Type B pancreatic cell (in vitro differentiated cells): ENCODE data around the gene RFX1. TPM values are rescaled to one million over a fixed set of nuclear protein-coding genes. Genes with fewer than 3 reads are reported as not detected.
A peak's percentile ranks its signal among the peaks of the same experiment; 100 is the strongest.
"Not testable (repeated sequence)": the region's sequence is repeated elsewhere in the genome, so short reads cannot be mapped to it uniquely, and the experiment has no call there.

Experiments
- DNase-seq: peaks from one replicate; pipeline ENCODE4 v3.0.0; 2021; ENCODE audit warnings: mixed read lengths; ENCODE audit not compliant: unreplicated experiment; ENCODE audit errors: extremely low spot score
- H3K27ac Mint-ChIP-seq: 2 replicates; pipeline ENCODE4 v1.8.0; 2021; ENCODE audit warnings: mild to moderate bottlenecking, mixed read lengths
- H3K27me3 Mint-ChIP-seq: 2 replicates; pipeline ENCODE4 v1.8.0; 2021; ENCODE audit warnings: mixed read lengths
- H3K36me3 Mint-ChIP-seq: 2 replicates; pipeline ENCODE4 v1.8.0; 2021; ENCODE audit warnings: mixed read lengths
- H3K4me1 Mint-ChIP-seq: one replicate; pipeline ENCODE4 v1.8.0; 2021; ENCODE audit warnings: mixed read lengths; ENCODE audit not compliant: unreplicated experiment
- H3K4me3 Mint-ChIP-seq: 2 replicates; pipeline ENCODE4 v1.8.0; 2021; ENCODE audit warnings: mild to moderate bottlenecking, mixed read lengths
- H3K9me3 Mint-ChIP-seq: 2 replicates; pipeline ENCODE4 v1.8.0; 2021; ENCODE audit warnings: mixed read lengths
- total RNA-seq: library from RNA; stranded (reverse); gene quantifications from 2 replicates; pipeline ENCODE4 v1.2.1, GENCODE V29; 2021; ENCODE audit warnings: low replicate concordance
- TF ChIP-seq, protein P1 (sequence below): fragments of 200-600 bp; sonication (generic); conservative IDR thresholded peaks from 2 replicates; pipeline ENCODE4 v1.5.0; 2021; ENCODE audit warnings: antibody characterized with exemption, mild to moderate bottlenecking

RFX1 gene
- total RNA-seq, 1 donor from 2014 or later: 19.3 TPM

DNA sequence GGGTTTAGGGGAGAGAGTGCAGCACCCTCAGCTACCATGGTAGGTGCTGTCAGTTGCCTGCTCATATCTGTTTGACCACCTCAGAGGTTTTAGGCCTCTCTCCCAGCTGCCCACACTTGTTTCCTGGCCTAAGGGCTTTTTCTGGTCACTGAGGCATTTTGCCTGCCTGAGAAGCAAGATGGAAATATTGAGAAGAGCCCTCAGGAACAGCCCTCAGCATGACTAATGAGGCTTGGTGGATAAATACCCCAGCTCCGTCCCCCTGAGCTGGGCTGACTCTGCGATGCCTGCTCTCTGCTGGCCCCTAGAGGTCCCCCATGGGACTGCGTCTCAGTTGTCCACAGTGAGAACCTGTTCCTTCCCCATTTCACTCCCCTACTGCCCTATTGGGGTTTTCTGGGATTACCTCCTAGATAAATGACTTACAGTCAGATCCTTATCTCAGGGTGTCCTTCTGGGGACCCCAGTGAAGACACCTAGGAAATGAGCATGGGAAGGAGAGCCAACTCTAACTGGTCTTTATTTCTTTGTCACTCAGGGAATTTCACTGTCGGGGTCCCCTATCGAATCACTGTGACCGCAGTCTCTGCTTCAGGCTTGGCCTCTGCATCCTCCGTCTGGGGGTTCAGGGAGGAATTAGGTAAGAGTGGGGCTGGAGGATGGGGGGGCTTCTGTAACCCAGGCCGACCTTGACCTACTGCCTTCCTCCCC, 42.5 kb upstream of the RFX1 start:
- no peaks in the 10 kb centered on the region for H3K36me3 Mint-ChIP-seq
- no peak for DNase-seq
- H3K9me3 Mint-ChIP-seq: no peaks in the 10 kb centered on the region
- H3K4me1 Mint-ChIP-seq: no peaks in the 10 kb centered on the region
- no peak overlapping the region for H3K27ac Mint-ChIP-seq
- H3K27me3 Mint-ChIP-seq: no peaks in the 10 kb centered on the region
- H3K4me3 Mint-ChIP-seq: no peak overlapping the region
- TF ChIP-seq, protein P1, sequence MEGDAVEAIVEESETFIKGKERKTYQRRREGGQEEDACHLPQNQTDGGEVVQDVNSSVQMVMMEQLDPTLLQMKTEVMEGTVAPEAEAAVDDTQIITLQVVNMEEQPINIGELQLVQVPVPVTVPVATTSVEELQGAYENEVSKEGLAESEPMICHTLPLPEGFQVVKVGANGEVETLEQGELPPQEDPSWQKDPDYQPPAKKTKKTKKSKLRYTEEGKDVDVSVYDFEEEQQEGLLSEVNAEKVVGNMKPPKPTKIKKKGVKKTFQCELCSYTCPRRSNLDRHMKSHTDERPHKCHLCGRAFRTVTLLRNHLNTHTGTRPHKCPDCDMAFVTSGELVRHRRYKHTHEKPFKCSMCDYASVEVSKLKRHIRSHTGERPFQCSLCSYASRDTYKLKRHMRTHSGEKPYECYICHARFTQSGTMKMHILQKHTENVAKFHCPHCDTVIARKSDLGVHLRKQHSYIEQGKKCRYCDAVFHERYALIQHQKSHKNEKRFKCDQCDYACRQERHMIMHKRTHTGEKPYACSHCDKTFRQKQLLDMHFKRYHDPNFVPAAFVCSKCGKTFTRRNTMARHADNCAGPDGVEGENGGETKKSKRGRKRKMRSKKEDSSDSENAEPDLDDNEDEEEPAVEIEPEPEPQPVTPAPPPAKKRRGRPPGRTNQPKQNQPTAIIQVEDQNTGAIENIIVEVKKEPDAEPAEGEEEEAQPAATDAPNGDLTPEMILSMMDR: peak; percentile 82

DNA sequence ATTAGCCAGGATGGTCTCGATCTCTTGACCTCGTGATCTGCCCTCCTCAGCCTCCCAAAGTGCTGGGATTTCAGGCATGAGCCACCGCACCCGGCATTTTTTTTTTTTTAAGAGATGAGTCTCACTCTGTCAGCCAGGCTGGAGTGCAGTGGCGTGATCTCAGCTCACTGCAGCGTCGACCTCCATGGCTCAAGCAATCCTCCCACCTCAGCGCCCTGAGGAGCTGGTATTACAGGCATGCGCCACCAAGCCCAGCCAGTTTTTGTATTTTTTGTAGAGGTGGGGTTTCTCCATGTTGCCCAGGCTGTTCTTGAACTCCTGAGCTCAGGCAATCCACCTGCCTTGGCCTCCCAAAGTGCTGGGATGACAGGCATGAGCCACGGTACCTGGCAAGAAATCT, 41.7 kb upstream of the RFX1 start:
- H3K36me3 Mint-ChIP-seq, H3K9me3 Mint-ChIP-seq, DNase-seq, H3K4me3 Mint-ChIP-seq, H3K27me3 Mint-ChIP-seq, H3K27ac Mint-ChIP-seq, H3K4me1 Mint-ChIP-seq: not testable (repeated sequence)

DNA sequence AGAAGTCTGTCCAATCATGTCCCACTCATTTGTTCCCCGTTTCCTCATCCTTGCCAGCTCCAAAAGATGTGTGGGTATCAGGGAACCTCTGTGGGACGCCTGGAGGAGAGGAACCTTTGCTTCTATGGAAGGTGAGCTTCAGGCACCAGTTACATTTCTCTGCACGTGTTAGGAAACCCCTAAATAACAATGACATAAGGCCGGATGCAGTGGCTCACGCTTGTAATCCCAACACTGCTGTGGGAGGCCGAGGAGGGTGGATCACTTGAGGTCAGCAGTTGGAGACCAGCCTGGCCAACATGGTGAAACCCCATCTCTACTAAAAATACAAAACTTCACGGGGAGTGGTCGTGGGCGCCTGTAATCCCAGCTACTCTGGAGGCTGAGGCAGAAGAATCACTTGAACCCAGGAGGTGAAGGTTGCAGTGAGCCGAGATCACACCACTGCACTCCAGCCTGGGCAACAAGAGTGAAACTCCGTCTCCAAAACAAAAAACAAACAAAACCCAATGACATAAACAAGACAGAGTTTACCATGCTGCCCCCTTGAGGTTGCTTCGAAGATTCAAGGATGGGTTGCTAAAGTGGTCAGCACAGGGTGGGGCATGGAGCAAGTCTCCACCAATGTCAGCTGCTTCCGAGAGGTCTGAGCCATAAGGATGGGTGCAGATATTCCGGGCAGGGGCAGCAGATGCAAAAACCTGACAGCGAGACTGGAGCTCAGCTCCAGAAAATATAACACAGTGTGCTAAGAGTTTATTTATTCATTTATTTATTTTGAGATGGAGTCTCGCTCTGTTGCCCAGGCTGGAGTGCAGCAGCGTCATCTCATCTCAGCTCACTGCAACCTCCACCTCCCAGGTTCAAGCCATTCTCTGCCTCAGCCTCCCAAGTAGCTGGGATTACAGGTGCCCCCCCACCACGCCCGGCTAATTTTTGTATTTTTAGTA, 36.8 kb upstream of the RFX1 start:
- H3K4me3 Mint-ChIP-seq, H3K4me1 Mint-ChIP-seq, DNase-seq, H3K9me3 Mint-ChIP-seq, H3K36me3 Mint-ChIP-seq, H3K27me3 Mint-ChIP-seq: not testable (repeated sequence)
- TF ChIP-seq, protein P1: peak; percentile 75
- H3K27ac Mint-ChIP-seq: peak overlapping the region; percentile 29

DNA sequence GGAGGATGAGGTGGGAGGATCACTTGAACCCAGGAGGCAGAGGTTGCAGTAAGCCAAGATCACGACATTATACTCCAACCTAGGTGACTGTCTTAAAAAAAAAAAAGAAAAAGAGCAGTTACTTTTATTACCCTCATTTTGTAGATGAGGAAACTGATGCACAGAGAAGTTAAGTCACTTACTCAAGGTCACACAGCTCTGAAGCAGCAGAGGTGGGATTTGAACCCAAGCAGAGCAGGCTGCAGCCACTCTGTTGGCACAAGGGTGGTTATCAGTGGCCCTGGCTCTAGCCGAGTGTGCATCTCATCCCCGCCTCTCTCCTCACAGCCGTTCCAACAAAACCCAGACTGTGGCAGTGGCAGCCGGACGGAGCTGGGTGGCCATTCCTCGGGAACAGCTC, 33.1 kb upstream of the RFX1 start:
- no peaks in the 10 kb centered on the region for H3K27me3 Mint-ChIP-seq
- no peak overlapping the region for H3K4me3 Mint-ChIP-seq
- TF ChIP-seq, protein P1: no peak
- H3K9me3 Mint-ChIP-seq: no peaks in the 10 kb centered on the region
- no peaks in the 10 kb centered on the region for H3K36me3 Mint-ChIP-seq
- H3K27ac Mint-ChIP-seq: no peak overlapping the region
- no peak for DNase-seq
- no peaks in the 10 kb centered on the region for H3K4me1 Mint-ChIP-seq

DNA sequence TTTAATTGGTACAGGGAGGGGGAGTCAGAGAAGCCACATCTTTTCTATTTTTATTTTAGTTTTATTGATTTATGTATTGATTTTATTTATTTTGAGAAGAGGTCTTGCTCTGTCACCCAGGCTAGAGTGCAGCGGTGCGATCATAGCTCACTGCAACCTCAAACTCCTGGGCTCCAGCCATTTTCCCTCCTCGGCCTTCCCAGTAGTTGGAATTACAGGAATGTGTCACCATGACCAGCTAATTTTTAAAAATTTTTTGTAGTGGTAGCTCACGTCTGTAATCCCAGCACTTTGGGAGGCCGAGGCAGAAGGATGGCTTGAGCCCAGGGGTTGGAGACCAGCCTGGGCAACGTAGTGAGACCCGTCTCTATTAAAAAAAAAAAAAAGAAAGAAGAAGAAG, 29.6 kb upstream of the RFX1 start:
- Mint-ChIP-seq H3K4me3 (no peak overlapping the region), H3K27me3 (peaks cover 10% of the 10 kb centered on the region), H3K36me3 (no peaks in the 10 kb centered on the region), H3K4me1 (no peaks in the 10 kb centered on the region), H3K9me3 (no peaks in the 10 kb centered on the region), H3K27ac (no peak overlapping the region)
- no peak for DNase-seq
- TF ChIP-seq, protein P1: no peak

DNA sequence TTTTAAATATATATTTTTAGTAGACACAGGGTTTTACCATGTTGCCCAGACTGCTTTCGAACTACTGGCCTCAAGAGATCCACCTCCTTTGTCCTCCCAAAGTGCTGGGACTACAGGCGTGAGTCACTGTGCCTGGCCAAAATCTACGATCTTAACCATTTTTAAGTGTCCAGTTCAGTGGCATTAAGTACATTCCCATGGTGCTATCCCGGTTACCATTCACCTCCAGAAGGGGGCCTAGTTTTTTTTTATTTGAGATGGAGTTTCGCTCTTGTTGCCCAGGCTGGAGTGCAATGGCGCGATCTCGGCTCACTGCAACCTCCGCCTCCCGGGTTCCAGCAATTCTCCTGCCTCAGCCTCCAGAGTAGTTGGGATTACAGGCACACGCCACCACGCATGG, 29.0 kb upstream of the RFX1 start:
- H3K27me3 Mint-ChIP-seq, H3K27ac Mint-ChIP-seq, H3K4me1 Mint-ChIP-seq, H3K4me3 Mint-ChIP-seq, H3K9me3 Mint-ChIP-seq, H3K36me3 Mint-ChIP-seq, DNase-seq: not testable (repeated sequence)
- TF ChIP-seq, protein P1: peak; percentile 41
